Adrenal gland (tissue), 5 donors: ENCODE data around the gene CXXC4.

Source experiments
- POLR2A ChIP-seq, 2 donors: fragments of 450-650 bp; IDR thresholded peaks; one replicate each; pipeline ENCODE4 v1.6.1; 2017; ENCODE audit warnings: antibody characterized with exemption in 2 of 2, mild to moderate bottlenecking in 2 of 2, moderate library complexity in 1 of 2
- TF ChIP-seq, protein P1 (sequence below), 6 experiments: fragments of 450-650 bp in 4 of 6; fragments of 200-600 bp in 2 of 6; sonication (generic) in 1 of 6; IDR thresholded peaks; 1 replicate in 5 of 6; 2 replicates in 1 of 6; pipeline versions ENCODE4 v1.5.1 to v1.8.0; 2016 to 2021; ENCODE audit warnings: antibody characterized with exemption in 6 of 6, mild to moderate bottlenecking in 2 of 6, moderate library complexity in 1 of 6
- donor health status: DM: no; HTN: no; CAD: no.

DNA sequence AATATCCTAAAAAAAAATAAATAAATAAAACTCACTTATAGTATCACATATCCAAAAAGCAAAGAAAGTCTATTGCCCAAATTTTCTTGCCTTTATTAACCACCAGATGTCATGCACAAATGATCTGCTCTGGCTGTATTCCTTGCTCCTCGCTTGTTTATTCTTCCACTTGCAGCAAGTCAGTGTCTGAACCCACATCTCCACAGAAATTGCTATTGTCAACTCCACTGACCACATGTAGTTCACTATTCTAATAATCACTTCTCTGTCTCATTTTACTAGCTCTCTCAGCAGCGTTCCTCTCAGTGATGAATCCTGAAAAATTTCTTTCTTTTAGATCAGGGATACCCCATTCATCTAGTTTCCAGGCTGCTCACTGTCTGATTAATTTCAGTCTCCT lies 29.3 kb upstream of the CXXC4 start:
- TF ChIP-seq, protein P1, sequence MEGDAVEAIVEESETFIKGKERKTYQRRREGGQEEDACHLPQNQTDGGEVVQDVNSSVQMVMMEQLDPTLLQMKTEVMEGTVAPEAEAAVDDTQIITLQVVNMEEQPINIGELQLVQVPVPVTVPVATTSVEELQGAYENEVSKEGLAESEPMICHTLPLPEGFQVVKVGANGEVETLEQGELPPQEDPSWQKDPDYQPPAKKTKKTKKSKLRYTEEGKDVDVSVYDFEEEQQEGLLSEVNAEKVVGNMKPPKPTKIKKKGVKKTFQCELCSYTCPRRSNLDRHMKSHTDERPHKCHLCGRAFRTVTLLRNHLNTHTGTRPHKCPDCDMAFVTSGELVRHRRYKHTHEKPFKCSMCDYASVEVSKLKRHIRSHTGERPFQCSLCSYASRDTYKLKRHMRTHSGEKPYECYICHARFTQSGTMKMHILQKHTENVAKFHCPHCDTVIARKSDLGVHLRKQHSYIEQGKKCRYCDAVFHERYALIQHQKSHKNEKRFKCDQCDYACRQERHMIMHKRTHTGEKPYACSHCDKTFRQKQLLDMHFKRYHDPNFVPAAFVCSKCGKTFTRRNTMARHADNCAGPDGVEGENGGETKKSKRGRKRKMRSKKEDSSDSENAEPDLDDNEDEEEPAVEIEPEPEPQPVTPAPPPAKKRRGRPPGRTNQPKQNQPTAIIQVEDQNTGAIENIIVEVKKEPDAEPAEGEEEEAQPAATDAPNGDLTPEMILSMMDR (IDR thresholded peaks at IDR 0.05), result no peak
- TF ChIP-seq POLR2A (IDR thresholded peaks at IDR 0.05), result no peak
